Fibroblast of upper back skin (primary cell): Measurements from ENCODE around the gene SLC7A14.

ENCODE experiments used
- DNase-seq: peaks from one replicate; pipeline ENCODE4 v3.0.0-alpha.2; 2013

The SLC7A14 gene

GRCh38 chr3:170467571-170468147 lies 118.2 kb downstream of the SLC7A14 start:
- DNase-seq: no peak

- DNase-seq: no peak
Measured at GRCh38 chr3:170467007-170467406, 118.9 kb downstream of the SLC7A14 start.

- no peak for DNase-seq
Measured at GRCh38 chr3:170465955-170466354, 119.9 kb downstream of the SLC7A14 start.

GRCh38 chr3:170463011-170463410 lies 122.9 kb downstream of the SLC7A14 start:
- DNase-seq: no peak

- no peak for DNase-seq
Measured at GRCh38 chr3:170458285-170458684, 127.6 kb downstream of the SLC7A14 start.

GRCh38 chr3:170454509-170454908 lies 131.4 kb downstream of the SLC7A14 start:
- no peak for DNase-seq

- no peak for DNase-seq
Measured at GRCh38 chr3:170450039-170450438, 135.8 kb downstream of the SLC7A14 start.

- no peak for DNase-seq
Measured at GRCh38 chr3:170448584-170448983, 137.3 kb downstream of the SLC7A14 start.

- no peak for DNase-seq
Measured at GRCh38 chr3:170443457-170443856, 142.4 kb downstream of the SLC7A14 start.

- DNase-seq: no peak
Measured at GRCh38 chr3:170442947-170443346, 142.9 kb downstream of the SLC7A14 start.

- no peak for DNase-seq
Measured at GRCh38 chr3:170441412-170441811, 144.5 kb downstream of the SLC7A14 start.

GRCh38 chr3:170440344-170440743 lies 145.5 kb downstream of the SLC7A14 start:
- peak; percentile 41 for DNase-seq

- no peak for DNase-seq
Measured at GRCh38 chr3:170438836-170439235, 147.0 kb downstream of the SLC7A14 start.

GRCh38 chr3:170437696-170438407 lies 148.0 kb downstream of the SLC7A14 start:
- no peak for DNase-seq

- no peak for DNase-seq
Measured at GRCh38 chr3:170437176-170437575, 148.7 kb downstream of the SLC7A14 start.

- DNase-seq: no peak
Measured at GRCh38 chr3:170436697-170437096, 149.2 kb downstream of the SLC7A14 start.

- DNase-seq: no peak
Measured at GRCh38 chr3:170432416-170432815, 153.5 kb downstream of the SLC7A14 start.

GRCh38 chr3:170431054-170431453 lies 154.8 kb downstream of the SLC7A14 start:
- no peak for DNase-seq

GRCh38 chr3:170429050-170429449 lies 156.8 kb downstream of the SLC7A14 start:
- DNase-seq: peak; percentile 86

- DNase-seq: no peak
Measured at GRCh38 chr3:170428095-170428494, 157.8 kb downstream of the SLC7A14 start.

GRCh38 chr3:170426240-170426797 lies 159.6 kb downstream of the SLC7A14 start:
- DNase-seq: no peak

GRCh38 chr3:170425491-170426239 lies 160.2 kb downstream of the SLC7A14 start:
- no peak for DNase-seq

GRCh38 chr3:170424879-170425278 lies 161.0 kb downstream of the SLC7A14 start:
- no peak for DNase-seq
